Endothelial cell of umbilical vein (primary cell): ENCODE data around the gene XPOT.

Experiments used
- CTCF ChIP-seq, 2 donors: IDR thresholded peaks; 1 replicate in 1 of 2; 2 replicates in 1 of 2; pipeline ENCODE4 v1.5.1; 2011; ENCODE audit warnings: low read length in 2 of 2, mild to moderate bottlenecking in 2 of 2, moderate library complexity in 2 of 2, control low read depth in 1 of 2, inconsistent platforms in 1 of 2, low read depth in 1 of 2; ENCODE audit not compliant: insufficient read depth in 1 of 2; ENCODE audit errors: extremely low read depth in 1 of 2
- EZH2 ChIP-seq: IDR thresholded peaks from 2 replicates; pipeline ENCODE4 v1.6.1; 2012; ENCODE audit warnings: borderline replicate concordance, low read depth, mild to moderate bottlenecking, moderate library complexity, low read length, inconsistent platforms; ENCODE audit not compliant: severe bottlenecking
- GATA2 ChIP-seq: IDR thresholded peaks from 2 replicates; pipeline ENCODE4 v1.7.0; 2011; ENCODE audit warnings: low read depth, mild to moderate bottlenecking, moderate library complexity, mixed read lengths, low read length; ENCODE audit not compliant: insufficient read length, insufficient read depth
- JUN ChIP-seq: IDR thresholded peaks from 2 replicates; pipeline ENCODE4 v1.6.1; 2011; ENCODE audit warnings: borderline replicate concordance, low read depth; ENCODE audit not compliant: insufficient read length, insufficient read depth
- MAX ChIP-seq: IDR thresholded peaks from 2 replicates; pipeline ENCODE4 v1.6.1; 2011; ENCODE audit not compliant: insufficient read depth, insufficient read length
- POLR2A ChIP-seq: IDR thresholded peaks from 2 replicates; pipeline ENCODE4 v1.6.1; 2012; ENCODE audit warnings: low read depth, mild to moderate bottlenecking, control low read depth, low read length

DNA sequence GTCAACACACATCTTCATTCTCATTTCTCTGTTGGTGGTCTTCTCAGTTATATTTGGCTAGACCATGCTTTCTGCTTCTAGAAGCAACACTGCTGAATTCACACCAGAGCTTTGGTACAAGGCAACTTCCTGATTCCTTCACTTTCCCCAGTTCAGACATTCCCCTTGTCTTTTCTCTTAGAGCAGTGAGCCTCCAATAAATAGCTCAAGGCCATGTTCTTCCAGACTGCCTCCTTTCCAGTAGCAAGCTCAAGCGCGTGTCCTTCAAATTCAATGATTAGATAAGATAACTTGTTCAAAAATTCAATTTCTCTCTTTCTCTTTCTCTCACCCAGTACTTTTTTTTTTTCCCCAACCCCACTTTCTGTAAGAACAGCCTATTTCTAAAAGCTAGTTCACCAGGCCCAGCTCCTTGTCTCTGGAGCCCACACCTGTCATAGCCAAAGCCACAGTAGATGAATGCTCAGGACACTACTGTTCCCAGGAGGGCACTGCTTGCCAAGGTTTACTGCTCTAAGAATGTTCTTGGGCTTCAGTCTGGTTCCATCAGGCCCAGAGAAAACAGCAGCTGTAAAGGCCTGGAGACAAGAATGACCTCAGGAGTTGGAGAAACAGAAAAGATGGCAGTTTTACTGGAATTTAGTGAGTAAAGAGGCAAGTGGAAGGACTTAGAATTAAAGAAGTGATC is 65.4 kb downstream of the XPOT start:
- no peak for TF ChIP-seq CTCF (IDR thresholded peaks at IDR 0.05; ENCODE audit: extremely low read depth in 1 of 2, insufficient read depth in 1 of 2, low read depth in 1 of 2, low read length in 2 of 2)
- no peak for TF ChIP-seq MAX
- TF ChIP-seq JUN, result no peak
- no peak for TF ChIP-seq POLR2A
- no peak for TF ChIP-seq GATA2
- no peak for TF ChIP-seq EZH2
